Measurements from ENCODE around the gene SIRPG. TPM values are rescaled to one million over a fixed set of nuclear protein-coding genes. Genes with fewer than 3 reads are reported as not detected.

The SIRPG gene
- total RNA-seq, 1 experiment from 2014 or later = not detected

GRCh38 chr20:1686151-1686748, 28.7 kb upstream of the SIRPG start:
- H3K23ac ChIP-seq (ENCODE audit: insufficient read length, low read depth, low read length) = no peak overlapping the region
- H3K9me3 ChIP-seq (ENCODE audit: control insufficient read depth, low read depth, low read length) = no peaks in the 10 kb centered on the region
- no peak overlapping the region for H4K8ac ChIP-seq (replicated peaks; ENCODE audit: insufficient read length, low read depth, low read length)
- no peak overlapping the region for H3T11ph ChIP-seq (ENCODE audit: low read length)
- no peaks in the 10 kb centered on the region for H3K79me1 ChIP-seq (ENCODE audit: insufficient read depth, low read depth, low read length, poor library complexity, severe bottlenecking)
- H3K4me1 ChIP-seq (ENCODE audit: insufficient read depth, low read length) = no peaks in the 10 kb centered on the region
- H2BK5ac ChIP-seq (ENCODE audit: insufficient read length, low read length) = no peak overlapping the region
- no peak overlapping the region for H2BK12ac ChIP-seq (ENCODE audit: insufficient read length, low read depth, low read length)
- H3K27ac Mint-ChIP-seq = no peak overlapping the region; a peak in 1 of 7 replicates
- no peaks in the 10 kb centered on the region for H3K23me2 ChIP-seq (ENCODE audit: insufficient read length, low read depth, low read length, poor library complexity, severe bottlenecking)
- no peak overlapping the region for H4K91ac ChIP-seq (ENCODE audit: insufficient read length, low read depth, low read length)
- no peaks in the 10 kb centered on the region; a peak in 2 of 7 replicates for H3K36me3 Mint-ChIP-seq (ENCODE audit: insufficient read depth in 1 of 3, low read depth in 3 of 3)
- no peak overlapping the region for H3K27ac ChIP-seq (ENCODE audit: insufficient read length, low read depth, low read length)
- H3K56ac ChIP-seq (ENCODE audit: insufficient read length, low read depth, low read length) = no peak overlapping the region
- H3K18ac ChIP-seq (ENCODE audit: insufficient read length, low read depth, low read length) = no peak overlapping the region
- H4K20me1 ChIP-seq (ENCODE audit: control insufficient read depth, insufficient read depth, insufficient read length) = no peaks in the 10 kb centered on the region
- no peak overlapping the region for H2BK15ac ChIP-seq (ENCODE audit: low read depth, low read length)
- no peak overlapping the region for H4K5ac ChIP-seq (ENCODE audit: insufficient read length, low read depth, low read length)
- H2BK120ac ChIP-seq (ENCODE audit: low read depth, low read length, poor library complexity, severe bottlenecking) = no peak overlapping the region
- H2BK20ac ChIP-seq (ENCODE audit: low read depth, low read length, poor library complexity, severe bottlenecking) = no peak overlapping the region
- H3K27me3 ChIP-seq (ENCODE audit: insufficient read depth, low read length) = no peaks in the 10 kb centered on the region
- no peak overlapping the region for H2AFZ ChIP-seq (ENCODE audit: low read length)
- no peak for DNase-seq
- H2AK5ac ChIP-seq (ENCODE audit: insufficient read length, low read length) = no peak overlapping the region
- H3K4ac ChIP-seq (ENCODE audit: low read depth, low read length) = no peak overlapping the region
- H3K4me1 Mint-ChIP-seq = peaks cover 6% of the 10 kb centered on the region in 2 experiments; a peak in 2 of 4 replicates
- no peak overlapping the region for H3K14ac ChIP-seq (ENCODE audit: insufficient read depth, low read length)
- no CpG with 5 or more reads among the region's 3 CpGs for WGBS (ENCODE audit: extremely low coverage, insufficient read length, low lambda C conversion rate)
- no peak overlapping the region for H3K9ac ChIP-seq (ENCODE audit: extremely low read depth, insufficient read length, low read length)
- no peak for TF ChIP-seq CTCF (conservative IDR thresholded peaks at IDR 0.05)
- peaks cover 13 to 18% of the 10 kb centered on the region in 2 experiments for H3K9me3 Mint-ChIP-seq
- no peak overlapping the region for H3K4me3 Mint-ChIP-seq
- H3K27me3 Mint-ChIP-seq (ENCODE audit: low read depth) = peaks cover 21% of the 10 kb centered on the region
- H3K4me2 ChIP-seq (ENCODE audit: insufficient read depth, insufficient read length, low read length) = no peak overlapping the region
- H3K79me2 ChIP-seq (ENCODE audit: insufficient read depth, low read length) = no peaks in the 10 kb centered on the region

Measured in H9 (cell line).